ENCODE results near the gene ACD.

- TF ChIP-seq CTCF (IDR thresholded peaks at IDR 0.05), result no peak
- TF ChIP-seq POLR2A (IDR thresholded peaks at IDR 0.05), result no peak
Observed at GRCh38 chr16:67651847-67652246, 8.2 kb downstream of the ACD start.

All from gastroesophageal sphincter (tissue), 3 donors.